Prostate gland (tissue), 2 donors: ENCODE measurements around the gene ETV6. TPM values are rescaled to one million over a fixed set of nuclear protein-coding genes. Genes with fewer than 3 reads are reported as not detected.
A peak's percentile ranks its signal among the peaks of the same experiment; 100 is the strongest.

ENCODE experiments used
- DNase-seq: peaks from one replicate; pipeline ENCODE4 v3.0.0-alpha.2; 2019; ENCODE audit warnings: low spot score
- H3K27ac ChIP-seq, 2 donors: fragments of 200-600 bp; sonication (generic); 2 replicates each; pipeline ENCODE4 v1.5.1; 2017 to 2019
- H3K27me3 ChIP-seq: fragments of 200-600 bp; sonication (generic); replicated peaks from 2 replicates; pipeline ENCODE4 v1.5.1; 2019; ENCODE audit not compliant: insufficient read depth
- H3K36me3 ChIP-seq, 2 donors: fragments of 200-600 bp; sonication (generic); 1 replicate in 1 of 2; 2 replicates in 1 of 2; pipeline versions ENCODE4 v1.5.1 to v1.8.1; 2017 to 2019
- H3K4me1 ChIP-seq: fragments of 200-600 bp; sonication (generic); replicated peaks from 2 replicates; pipeline ENCODE4 v1.5.1; 2019
- H3K4me3 ChIP-seq, 2 donors: fragments of 200-600 bp; sonication (generic); 2 replicates each; pipeline ENCODE4 v1.5.1; 2017 to 2019
- H3K9me3 ChIP-seq: fragments of 200-600 bp; sonication (generic); 2 replicates; pipeline ENCODE4 v1.5.1; 2017
- CTCF ChIP-seq, 4 experiments: fragments of 200-600 bp in 2 of 4; fragments of 450-650 bp in 2 of 4; sonication (generic) in 2 of 4; IDR thresholded peaks; 1 replicate in 3 of 4; 2 replicates in 1 of 4; pipeline ENCODE4 v1.5.1; 2016 to 2019; ENCODE audit warnings: antibody characterized with exemption in 4 of 4, mild to moderate bottlenecking in 2 of 4, moderate library complexity in 2 of 4
- POLR2A ChIP-seq: fragments of 450-650 bp; IDR thresholded peaks from one replicate; pipeline ENCODE4 v1.6.1; 2016; ENCODE audit warnings: antibody characterized with exemption, mild to moderate bottlenecking
- POLR2AphosphoS5 ChIP-seq: sonication (generic); formaldehyde crosslinking; IDR thresholded peaks from one replicate; pipeline ENCODE4 v1.6.1; 2017; ENCODE audit warnings: antibody characterized with exemption
- WGBS: methylation state at CpG from one replicate; pipeline ENCODE4 v1.1.5; 2018; 5-methylcytosine and 5-hydroxymethylcytosine counted together
- intact Hi-C: fragments of 100-400 bp; cut with DNase I; formaldehyde crosslinking; loops from one replicate; pipeline ENCODE4 v1.14.2; 2022
- total RNA-seq, 2 donors: library from RNA; depleted of rRNA; stranded (reverse); fragments of >200 nt; gene quantifications; one replicate each; pipeline ENCODE4 v1.1.0, GENCODE V29; 2016

Gene ETV6
- total RNA-seq, 2 donors from 2014 or later = 26.7 to 33.6 TPM

DNA sequence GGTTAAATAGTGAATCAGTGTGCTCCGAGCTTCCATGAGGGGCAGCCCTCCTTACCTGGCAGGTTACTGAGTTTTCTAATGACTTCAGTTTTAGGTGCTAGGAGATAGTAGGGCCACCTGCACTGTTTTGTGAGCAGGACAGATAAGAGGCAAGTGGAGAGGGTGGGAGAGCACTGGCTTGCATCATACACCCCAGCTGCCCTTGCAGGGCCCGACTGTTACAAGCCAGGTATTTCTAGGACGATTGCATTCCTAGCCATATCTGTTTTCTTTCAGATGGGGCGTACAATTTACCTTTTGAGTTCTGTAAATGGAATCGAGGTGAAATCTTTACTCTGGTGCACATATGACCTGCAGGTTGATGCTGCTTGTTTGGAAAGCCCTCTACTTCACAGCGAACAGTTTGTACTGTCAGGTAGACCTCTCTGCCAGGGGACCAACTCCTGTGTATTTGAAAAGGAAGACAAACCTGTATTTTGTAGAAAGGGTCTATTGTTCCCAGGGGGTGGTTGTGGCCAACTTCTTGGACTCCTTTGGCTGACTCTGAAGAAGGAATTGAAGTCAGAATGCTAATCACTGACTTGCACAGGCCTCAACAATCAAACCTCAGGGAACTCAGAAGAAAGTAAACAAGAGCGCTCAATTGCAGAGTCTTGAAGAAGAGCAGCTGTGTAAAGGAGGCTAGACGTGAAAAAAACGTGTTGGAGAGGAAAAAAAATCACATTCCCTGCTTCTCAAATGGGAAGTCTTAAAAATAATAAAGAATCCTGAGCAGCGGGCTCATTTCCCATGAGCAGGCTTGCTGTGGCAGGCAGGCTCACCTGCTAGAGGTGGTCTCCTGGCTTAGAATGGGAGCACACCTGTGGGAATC is 57.3 kb downstream of the ETV6 start:
- TF ChIP-seq POLR2A (no peak), POLR2AphosphoS5 (peak; percentile 58), CTCF (IDR thresholded peaks at IDR 0.05) (no peak)
- Histone ChIP-seq H3K4me3 (no peak overlapping the region), H3K9me3 (no peaks in the 10 kb centered on the region), H3K4me1 (peaks cover 10% of the 10 kb centered on the region), H3K27ac (peak overlapping the region; percentile 51 to 67), H3K27me3 (no peaks in the 10 kb centered on the region), H3K36me3 (no peaks in the 10 kb centered on the region)
- intact Hi-C loops = loop anchor here (5.0 kb wide), 1 partner anchor 49 kb away; no protein-coding TSS in a partner anchor
- 26% methylated on average over 10 of the region's 10 CpGs for WGBS
- peak; percentile 75 for DNase-seq

- peaks cover 10% of the 10 kb centered on the region for H3K4me1 ChIP-seq
- TF ChIP-seq POLR2AphosphoS5 (no peak), POLR2A (no peak), CTCF (IDR thresholded peaks at IDR 0.05) (no peak)
- no peaks in the 10 kb centered on the region for H3K9me3 ChIP-seq
- H3K36me3 ChIP-seq = no peaks in the 10 kb centered on the region
- no peak overlapping the region for H3K4me3 ChIP-seq
- DNase-seq = no peak
- H3K27ac ChIP-seq = peak overlapping the region; percentile 51 to 67
- 15% methylated on average over 7 of the region's 7 CpGs for WGBS
- intact Hi-C loops = loop anchor here (5.0 kb wide), 1 partner anchor 50 kb away; no protein-coding TSS in a partner anchor
- H3K27me3 ChIP-seq = no peaks in the 10 kb centered on the region
Observed at GRCh38 chr12:11707535-11707934, 58.1 kb downstream of the ETV6 start.

GRCh38 chr12:11709513-11709912 is 60.0 kb downstream of the ETV6 start:
- Histone ChIP-seq H3K27ac (no peak overlapping the region), H3K9me3 (no peaks in the 10 kb centered on the region), H3K27me3 (no peaks in the 10 kb centered on the region), H3K4me3 (no peak overlapping the region), H3K36me3 (no peaks in the 10 kb centered on the region), H3K4me1 (peaks cover 8% of the 10 kb centered on the region)
- 92% methylated on average over 4 of the region's 4 CpGs for WGBS
- no peak for TF ChIP-seq CTCF (IDR thresholded peaks at IDR 0.05)
- no peak for TF ChIP-seq POLR2AphosphoS5
- no peak for TF ChIP-seq POLR2A
- DNase-seq = no peak
- intact Hi-C loops = loop anchor here (5.0 kb wide), 1 partner anchor 52 kb away; no protein-coding TSS in a partner anchor

DNA sequence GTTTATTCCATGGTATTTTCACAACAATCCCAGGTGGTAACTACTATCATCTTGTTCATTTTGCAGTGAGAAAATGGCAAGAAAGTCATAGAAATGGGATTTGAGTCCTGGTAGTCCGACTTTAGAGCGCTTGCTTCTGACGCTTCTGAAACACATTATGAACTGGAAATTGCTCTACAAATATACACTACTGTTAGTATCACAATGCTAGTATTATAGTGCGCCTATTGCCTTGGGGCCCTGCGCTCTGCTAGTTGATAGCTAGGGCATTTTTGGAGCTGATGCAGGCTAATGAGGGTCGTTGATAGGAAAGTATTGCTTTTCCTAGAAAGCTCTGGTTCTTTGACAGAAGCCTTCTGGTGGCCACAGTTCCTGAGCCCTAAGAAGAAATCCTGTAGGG is 61.0 kb downstream of the ETV6 start:
- DNase-seq = no peak
- H3K4me3 ChIP-seq = no peak overlapping the region
- TF ChIP-seq POLR2AphosphoS5 (no peak), POLR2A (no peak)
- intact Hi-C loops = no loop called here
- H3K4me1 ChIP-seq = peaks cover 7% of the 10 kb centered on the region
- no peaks in the 10 kb centered on the region for H3K27me3 ChIP-seq
- no peak overlapping the region for H3K27ac ChIP-seq
- H3K36me3 ChIP-seq = no peaks in the 10 kb centered on the region
- no peaks in the 10 kb centered on the region for H3K9me3 ChIP-seq
- WGBS = 94% methylated on average over 6 of the region's 6 CpGs

DNA sequence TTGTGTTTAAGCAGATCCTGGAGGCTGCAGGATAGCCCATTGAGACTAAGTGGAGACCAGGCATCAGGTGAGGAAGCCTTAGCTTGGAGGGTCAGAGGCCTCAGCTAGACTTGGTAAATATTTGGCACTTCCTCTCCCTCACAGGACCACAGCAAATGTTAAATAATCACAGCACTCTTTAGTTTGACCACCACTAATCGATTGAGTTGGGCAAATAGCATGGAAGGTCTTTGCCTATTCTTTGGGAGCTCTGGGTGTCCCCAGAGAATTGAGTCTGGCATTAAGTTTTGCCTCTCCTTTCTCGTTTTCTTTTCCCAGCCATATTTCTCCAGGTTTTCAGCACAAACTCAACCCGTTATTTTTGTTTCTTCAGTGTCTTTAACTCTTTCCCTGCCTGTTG is 61.4 kb downstream of the ETV6 start:
- no peaks in the 10 kb centered on the region for H3K27me3 ChIP-seq
- 46% methylated on average over 3 of the region's 3 CpGs for WGBS
- no peak overlapping the region for H3K27ac ChIP-seq
- H3K4me1 ChIP-seq = peaks cover 7% of the 10 kb centered on the region
- TF ChIP-seq CTCF (IDR thresholded peaks at IDR 0.05) (no peak), POLR2AphosphoS5 (no peak), POLR2A (no peak)
- intact Hi-C loops = no loop called here
- H3K9me3 ChIP-seq = no peaks in the 10 kb centered on the region
- H3K4me3 ChIP-seq = no peak overlapping the region
- DNase-seq = no peak
- H3K36me3 ChIP-seq = no peaks in the 10 kb centered on the region
